Mammary epithelial cell (primary cell): ENCODE results near the gene PALLD.

Experiments
- CTCF ChIP-seq, 2 donors: IDR thresholded peaks in 1 of 2; conservative IDR thresholded peaks in 1 of 2; 2 replicates each; pipeline ENCODE4 v1.5.1; 2011 to 2012; ENCODE audit warnings: inconsistent platforms in 2 of 2, low read length in 2 of 2, mild to moderate bottlenecking in 2 of 2, control low read depth in 1 of 2, low read depth in 1 of 2; ENCODE audit not compliant: insufficient read depth in 1 of 2; ENCODE audit errors: extremely low read depth in 1 of 2
- EZH2 ChIP-seq: IDR thresholded peaks from 2 replicates; pipeline ENCODE4 v1.6.1; 2012; ENCODE audit warnings: low read length, inconsistent platforms, borderline replicate concordance

- TF ChIP-seq CTCF (conservative IDR thresholded peaks at IDR 0.05 in 1 of 2, IDR thresholded peaks at IDR 0.05 in 1 of 2; ENCODE audit: extremely low read depth in 1 of 2, insufficient read depth in 1 of 2, low read depth in 1 of 2, low read length in 2 of 2) (no peak), EZH2 (no peak)
Measured at GRCh38 chr4:168507178-168507815, 10.4 kb downstream of the PALLD start.
